Testis (tissue), 3 donors: ENCODE measurements around the gene ZDHHC7. TPM values are rescaled to one million over a fixed set of nuclear protein-coding genes. Genes with fewer than 3 reads are reported as not detected.

Experiments
- DNase-seq: peaks from one replicate; pipeline ENCODE4 v3.0.0-alpha.2; 2019
- H3K27ac ChIP-seq, 2 donors: fragments of 200-600 bp; sonication (generic); one replicate each; pipeline ENCODE4 v1.5.1; 2019
- H3K27me3 ChIP-seq: fragments of 200-600 bp; sonication (generic); one replicate; pipeline ENCODE4 v1.5.1; 2019
- H3K36me3 ChIP-seq: fragments of 200-600 bp; sonication (generic); one replicate; pipeline ENCODE4 v1.5.1; 2017; ENCODE audit warnings: low read depth; ENCODE audit errors: missing control alignments
- H3K4me1 ChIP-seq: fragments of 200-600 bp; sonication (generic); one replicate; pipeline ENCODE4 v1.5.1; 2019
- H3K4me3 ChIP-seq, 2 donors: fragments of 200-600 bp; sonication (generic); one replicate each; pipeline ENCODE4 v1.5.1; 2017 to 2019
- H3K9me3 ChIP-seq: fragments of 200-600 bp; sonication (generic); one replicate; pipeline ENCODE4 v1.5.1; 2017
- POLR2A ChIP-seq: fragments of 450-650 bp; IDR thresholded peaks from one replicate; pipeline ENCODE4 v1.6.1; 2017; ENCODE audit warnings: antibody characterized with exemption, mild to moderate bottlenecking, moderate library complexity
- WGBS, 2 donors: methylation state at CpG; one replicate each; pipeline ENCODE4 v1.1.5; 2018; 5-methylcytosine and 5-hydroxymethylcytosine counted together
- intact Hi-C: fragments of 100-400 bp; cut with DNase I; formaldehyde crosslinking; loops from one replicate; pipeline ENCODE4 v1.15.1; 2023; ENCODE audit warnings: low total_unique reads
- polyA plus RNA-seq: library from polyadenylated mRNA; stranded (reverse); fragments of 350-450 nt; fragmentation: Illumina TruSeq; extraction: RNeasy Lipid Tissue Mini Kit (QIAGEN cat#74804); gene quantifications from one replicate; pipeline ENCODE4 v1.2.3, GENCODE V29; 2014; ENCODE audit warnings: low read depth, low replicate concordance; ENCODE audit not compliant: insufficient read depth
- total RNA-seq, 2 donors: library from RNA; depleted of rRNA; stranded (reverse); fragments of >200 nt; gene quantifications; one replicate each; pipeline ENCODE4 v1.2.3, GENCODE V29; 2016
- TF ChIP-seq, protein P1 (sequence below), 3 experiments: fragments of 450-650 bp in 2 of 3; fragments of 200-600 bp in 1 of 3; sonication (generic) in 1 of 3; IDR thresholded peaks; one replicate each; pipeline ENCODE4 v1.5.1; 2016 to 2019; ENCODE audit warnings: antibody characterized with exemption in 3 of 3, mild to moderate bottlenecking in 2 of 3, moderate library complexity in 1 of 3

ZDHHC7 gene
- total and polyA plus RNA-seq, 3 donors from 2014 or later = 29.4 to 42.7 (median 35.0) TPM

DNA sequence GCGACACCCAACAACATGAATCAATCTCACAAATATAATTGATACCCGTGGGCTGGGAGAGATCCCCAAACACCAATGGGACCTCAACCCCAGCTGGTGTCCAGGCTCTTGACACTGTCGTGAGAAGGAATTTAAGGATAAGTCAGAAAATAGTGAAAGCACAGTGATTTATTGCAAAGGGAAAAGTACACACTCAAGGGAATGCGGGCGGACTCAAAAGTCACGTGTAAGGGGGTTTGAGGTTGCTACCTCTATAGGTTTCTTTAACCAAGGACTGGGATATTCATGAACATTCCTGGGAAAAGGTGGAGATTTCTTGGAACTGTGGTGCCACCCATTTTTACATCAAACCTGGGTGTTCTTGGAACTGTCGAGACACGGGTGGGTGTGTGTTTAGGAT, 6.3 kb upstream of the ZDHHC7 start:
- WGBS, 2 donors = 82 to 90% methylated on average over 8 of the region's 8 CpGs
- H3K4me3 ChIP-seq = no peak overlapping the region
- H3K27ac ChIP-seq = no peak overlapping the region
- H3K36me3 ChIP-seq = no peaks in the 10 kb centered on the region
- intact Hi-C loops = no loop called here
- no peaks in the 10 kb centered on the region for H3K27me3 ChIP-seq
- peaks cover 7% of the 10 kb centered on the region for H3K4me1 ChIP-seq
- TF ChIP-seq POLR2A = no peak
- TF ChIP-seq, protein P1, sequence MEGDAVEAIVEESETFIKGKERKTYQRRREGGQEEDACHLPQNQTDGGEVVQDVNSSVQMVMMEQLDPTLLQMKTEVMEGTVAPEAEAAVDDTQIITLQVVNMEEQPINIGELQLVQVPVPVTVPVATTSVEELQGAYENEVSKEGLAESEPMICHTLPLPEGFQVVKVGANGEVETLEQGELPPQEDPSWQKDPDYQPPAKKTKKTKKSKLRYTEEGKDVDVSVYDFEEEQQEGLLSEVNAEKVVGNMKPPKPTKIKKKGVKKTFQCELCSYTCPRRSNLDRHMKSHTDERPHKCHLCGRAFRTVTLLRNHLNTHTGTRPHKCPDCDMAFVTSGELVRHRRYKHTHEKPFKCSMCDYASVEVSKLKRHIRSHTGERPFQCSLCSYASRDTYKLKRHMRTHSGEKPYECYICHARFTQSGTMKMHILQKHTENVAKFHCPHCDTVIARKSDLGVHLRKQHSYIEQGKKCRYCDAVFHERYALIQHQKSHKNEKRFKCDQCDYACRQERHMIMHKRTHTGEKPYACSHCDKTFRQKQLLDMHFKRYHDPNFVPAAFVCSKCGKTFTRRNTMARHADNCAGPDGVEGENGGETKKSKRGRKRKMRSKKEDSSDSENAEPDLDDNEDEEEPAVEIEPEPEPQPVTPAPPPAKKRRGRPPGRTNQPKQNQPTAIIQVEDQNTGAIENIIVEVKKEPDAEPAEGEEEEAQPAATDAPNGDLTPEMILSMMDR (IDR thresholded peaks at IDR 0.05) = no peak
- H3K9me3 ChIP-seq = no peaks in the 10 kb centered on the region
- no peak for DNase-seq

DNA sequence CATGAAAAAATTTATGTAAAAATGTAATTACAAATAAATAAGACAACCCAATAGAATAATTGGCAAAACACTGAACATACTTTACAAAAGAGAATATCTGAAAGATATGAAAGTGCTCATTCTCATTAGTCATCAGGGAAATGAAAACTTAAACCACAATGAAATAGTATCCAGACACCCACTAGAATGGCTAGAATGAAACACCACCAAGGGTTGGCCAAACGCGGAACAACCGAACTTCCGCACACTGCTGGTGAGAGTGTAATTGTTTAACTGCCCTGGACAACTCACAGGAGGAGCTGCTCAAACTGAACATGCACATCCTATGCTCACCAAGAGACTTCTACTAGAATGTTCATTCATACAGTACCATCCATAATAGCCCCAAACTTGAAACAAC, 5.8 kb upstream of the ZDHHC7 start:
- no peaks in the 10 kb centered on the region for H3K27me3 ChIP-seq
- intact Hi-C loops = no loop called here
- H3K4me3 ChIP-seq = no peak overlapping the region
- H3K27ac ChIP-seq = no peak overlapping the region
- H3K9me3 ChIP-seq = no peaks in the 10 kb centered on the region
- H3K4me1 ChIP-seq = peaks cover 9% of the 10 kb centered on the region
- no peak for DNase-seq
- WGBS, 2 donors = 85 to 91% methylated on average over 4 of the region's 4 CpGs
- TF ChIP-seq POLR2A = no peak
- TF ChIP-seq, protein P1 (IDR thresholded peaks at IDR 0.05) = no peak
- H3K36me3 ChIP-seq = no peaks in the 10 kb centered on the region

- H3K4me3 ChIP-seq = no peak overlapping the region
- H3K27me3 ChIP-seq = no peaks in the 10 kb centered on the region
- no peak for DNase-seq
- H3K9me3 ChIP-seq = no peaks in the 10 kb centered on the region
- H3K4me1 ChIP-seq = peaks cover 13% of the 10 kb centered on the region
- intact Hi-C loops = no loop called here
- no peak overlapping the region for H3K27ac ChIP-seq
- 94 to 95% methylated on average over 5 of the region's 5 CpGs for WGBS, 2 donors
- H3K36me3 ChIP-seq = no peaks in the 10 kb centered on the region
- TF ChIP-seq POLR2A = no peak
- TF ChIP-seq, protein P1 (IDR thresholded peaks at IDR 0.05) = no peak
Measured at GRCh38 chr16:85015481-85016187, 4.3 kb upstream of the ZDHHC7 start.

GRCh38 chr16:85014311-85014710, 3.0 kb upstream of the ZDHHC7 start:
- no peaks in the 10 kb centered on the region for H3K36me3 ChIP-seq
- intact Hi-C loops = no loop called here
- TF ChIP-seq, protein P1 (IDR thresholded peaks at IDR 0.05) = no peak
- no peak for TF ChIP-seq POLR2A
- H3K27ac ChIP-seq = no peak overlapping the region
- 79 to 80% methylated on average over 2 of the region's 2 CpGs for WGBS, 2 donors
- H3K4me1 ChIP-seq = peaks cover 16% of the 10 kb centered on the region
- H3K27me3 ChIP-seq = no peaks in the 10 kb centered on the region
- no peak for DNase-seq
- H3K4me3 ChIP-seq = no peak overlapping the region
- H3K9me3 ChIP-seq = no peaks in the 10 kb centered on the region

GRCh38 chr16:85011846-85012284, 530 bp upstream of the ZDHHC7 start:
- peak overlapping the region; percentile 98 to 99 for H3K27ac ChIP-seq
- H3K36me3 ChIP-seq = no peaks in the 10 kb centered on the region
- DNase-seq = no peak
- intact Hi-C loops = no loop called here
- no peaks in the 10 kb centered on the region for H3K27me3 ChIP-seq
- TF ChIP-seq, protein P1 (IDR thresholded peaks at IDR 0.05) = no peak
- no peak for TF ChIP-seq POLR2A
- WGBS, 2 donors = 5 to 6% methylated on average over 17 of the region's 17 CpGs
- H3K4me3 ChIP-seq = peak overlapping the region; percentile 86 to 94
- peaks cover 16% of the 10 kb centered on the region for H3K4me1 ChIP-seq
- H3K9me3 ChIP-seq = no peaks in the 10 kb centered on the region
